ENCODE results near the gene RABGAP1L.

RABGAP1L gene

GRCh38 chr1:174967845-174968705 lies 808.8 kb downstream of the RABGAP1L start:
- ChIA-PET CTCF (no interaction called here), POLR2A (ENCODE audit: low non-redundant PET) (no interaction called here)
- TF ChIP-seq, protein P1, sequence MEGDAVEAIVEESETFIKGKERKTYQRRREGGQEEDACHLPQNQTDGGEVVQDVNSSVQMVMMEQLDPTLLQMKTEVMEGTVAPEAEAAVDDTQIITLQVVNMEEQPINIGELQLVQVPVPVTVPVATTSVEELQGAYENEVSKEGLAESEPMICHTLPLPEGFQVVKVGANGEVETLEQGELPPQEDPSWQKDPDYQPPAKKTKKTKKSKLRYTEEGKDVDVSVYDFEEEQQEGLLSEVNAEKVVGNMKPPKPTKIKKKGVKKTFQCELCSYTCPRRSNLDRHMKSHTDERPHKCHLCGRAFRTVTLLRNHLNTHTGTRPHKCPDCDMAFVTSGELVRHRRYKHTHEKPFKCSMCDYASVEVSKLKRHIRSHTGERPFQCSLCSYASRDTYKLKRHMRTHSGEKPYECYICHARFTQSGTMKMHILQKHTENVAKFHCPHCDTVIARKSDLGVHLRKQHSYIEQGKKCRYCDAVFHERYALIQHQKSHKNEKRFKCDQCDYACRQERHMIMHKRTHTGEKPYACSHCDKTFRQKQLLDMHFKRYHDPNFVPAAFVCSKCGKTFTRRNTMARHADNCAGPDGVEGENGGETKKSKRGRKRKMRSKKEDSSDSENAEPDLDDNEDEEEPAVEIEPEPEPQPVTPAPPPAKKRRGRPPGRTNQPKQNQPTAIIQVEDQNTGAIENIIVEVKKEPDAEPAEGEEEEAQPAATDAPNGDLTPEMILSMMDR (conservative IDR thresholded peaks at IDR 0.05; ENCODE audit: low read depth) = no peak
- no peak overlapping the region for H3K27ac ChIP-seq
- no peak for DNase-seq (ENCODE audit: low spot score)

DNA sequence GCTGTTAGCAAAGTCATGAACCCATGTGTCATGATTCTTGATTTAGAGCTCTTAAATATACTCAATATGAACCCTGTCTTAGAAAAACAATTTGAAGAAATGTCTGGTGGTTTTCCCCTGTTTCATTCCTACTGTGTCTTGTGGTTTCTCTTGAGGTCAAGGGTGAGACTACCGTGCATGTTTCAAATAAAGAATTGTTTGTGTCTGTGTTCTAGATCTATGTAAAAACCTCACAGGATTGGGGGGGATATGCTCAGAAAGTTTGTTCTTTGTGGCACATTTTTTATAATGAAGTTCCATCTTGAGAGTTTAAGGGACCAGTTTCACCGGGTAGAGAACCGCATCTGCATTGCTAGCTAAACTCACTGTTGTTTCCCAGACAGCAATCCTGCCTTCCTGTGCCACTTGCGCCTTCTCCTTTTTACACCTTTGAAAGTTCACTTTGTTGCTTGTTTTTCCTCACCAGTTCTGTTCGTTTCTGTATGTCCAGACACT lies 809.5 kb downstream of the RABGAP1L start:
- TF ChIP-seq, protein P1 (conservative IDR thresholded peaks at IDR 0.05; ENCODE audit: low read depth) = no peak
- DNase-seq (ENCODE audit: low spot score) = no peak
- CTCF ChIA-PET = no interaction called here
- POLR2A ChIA-PET (ENCODE audit: low non-redundant PET) = no interaction called here
- H3K27ac ChIP-seq = no peak overlapping the region

DNA sequence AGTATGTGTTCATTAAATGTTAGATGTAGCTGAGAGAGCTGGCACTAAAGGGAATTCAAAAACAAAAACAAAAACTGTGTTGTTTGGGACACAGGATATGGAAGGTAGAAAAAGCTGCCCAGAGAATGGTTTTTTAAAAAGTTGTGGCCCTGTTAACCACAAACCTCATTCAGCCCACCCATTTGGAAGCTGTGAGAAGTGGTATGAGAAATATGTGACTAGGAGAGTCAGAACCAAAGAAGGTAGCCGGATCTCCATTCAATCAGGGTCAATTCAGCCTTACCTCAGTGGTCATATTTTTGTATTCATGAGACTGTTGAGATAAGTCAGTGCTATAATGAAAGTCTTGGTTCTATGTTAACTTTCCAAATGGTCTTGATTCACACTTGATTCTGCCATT lies 810.7 kb downstream of the RABGAP1L start:
- CTCF ChIA-PET = interaction anchor here (0.6 kb wide), 1 partner anchor 170 kb away, joined by 4 read pairs; no protein-coding TSS in a partner anchor
- no peak for DNase-seq (ENCODE audit: low spot score)
- no peak overlapping the region for H3K27ac ChIP-seq
- POLR2A ChIA-PET (ENCODE audit: low non-redundant PET) = no interaction called here
- TF ChIP-seq, protein P1 (conservative IDR thresholded peaks at IDR 0.05; ENCODE audit: low read depth) = no peak

GRCh38 chr1:174971466-174971865 lies 812.1 kb downstream of the RABGAP1L start:
- H3K27ac ChIP-seq = no peak overlapping the region
- no peak for DNase-seq (ENCODE audit: low spot score)
- ChIA-PET POLR2A (ENCODE audit: low non-redundant PET) (no interaction called here), CTCF (no interaction called here)
- TF ChIP-seq, protein P1 (conservative IDR thresholded peaks at IDR 0.05; ENCODE audit: low read depth) = no peak

GRCh38 chr1:174971902-174972301 lies 812.6 kb downstream of the RABGAP1L start:
- DNase-seq (ENCODE audit: low spot score) = no peak
- no peak overlapping the region for H3K27ac ChIP-seq
- ChIA-PET POLR2A (ENCODE audit: low non-redundant PET) (no interaction called here), CTCF (interaction anchor here (0.6 kb wide), 1 partner anchor 82 kb away, joined by 3 read pairs; no protein-coding TSS in a partner anchor)
- TF ChIP-seq, protein P1 (conservative IDR thresholded peaks at IDR 0.05; ENCODE audit: low read depth) = no peak

GRCh38 chr1:174974711-174975119 lies 815.4 kb downstream of the RABGAP1L start:
- POLR2A ChIA-PET (ENCODE audit: low non-redundant PET) = no interaction called here
- TF ChIP-seq, protein P1 (conservative IDR thresholded peaks at IDR 0.05; ENCODE audit: low read depth) = no peak
- CTCF ChIA-PET = interaction anchor here (0.7 kb wide), 1 partner anchor 220 kb away, joined by 3 read pairs; no protein-coding TSS in a partner anchor
- no peak overlapping the region for H3K27ac ChIP-seq
- DNase-seq (ENCODE audit: low spot score) = no peak

Measured in RWPE1 (cell line).